Adrenal gland (tissue), 5 donors: ENCODE data around the gene CTSL.

ENCODE experiments used
- POLR2A ChIP-seq, 2 donors: fragments of 450-650 bp; IDR thresholded peaks; one replicate each; pipeline ENCODE4 v1.6.1; 2017; ENCODE audit warnings: antibody characterized with exemption in 2 of 2, mild to moderate bottlenecking in 2 of 2, moderate library complexity in 1 of 2
- TF ChIP-seq, protein P1 (sequence below), 6 experiments: fragments of 450-650 bp in 4 of 6; fragments of 200-600 bp in 2 of 6; sonication (generic) in 1 of 6; IDR thresholded peaks; 1 replicate in 5 of 6; 2 replicates in 1 of 6; pipeline versions ENCODE4 v1.5.1 to v1.8.0; 2016 to 2021; ENCODE audit warnings: antibody characterized with exemption in 6 of 6, mild to moderate bottlenecking in 2 of 6, moderate library complexity in 1 of 6
- donor health status: DM: no; HTN: no; CAD: no.

DNA sequence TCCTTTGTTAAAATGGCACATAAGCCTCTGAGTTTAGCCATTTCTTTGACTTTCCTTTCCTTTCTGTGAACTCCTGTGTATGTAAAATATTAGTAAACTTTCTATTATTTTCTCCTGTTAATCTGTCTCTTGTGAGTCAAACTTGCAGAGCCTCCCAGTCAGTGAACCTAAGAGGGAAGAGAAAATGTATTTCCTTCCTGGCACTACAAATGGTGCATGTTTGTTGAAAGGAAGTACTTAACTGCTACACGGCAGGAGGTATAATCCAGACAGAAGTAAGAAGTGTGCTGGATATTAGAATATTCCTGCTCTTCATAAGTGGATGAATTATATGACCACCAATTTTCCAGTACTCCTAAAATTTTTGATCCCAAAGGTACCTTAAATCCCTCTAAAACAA is 23.0 kb downstream of the CTSL start:
- TF ChIP-seq, protein P1, sequence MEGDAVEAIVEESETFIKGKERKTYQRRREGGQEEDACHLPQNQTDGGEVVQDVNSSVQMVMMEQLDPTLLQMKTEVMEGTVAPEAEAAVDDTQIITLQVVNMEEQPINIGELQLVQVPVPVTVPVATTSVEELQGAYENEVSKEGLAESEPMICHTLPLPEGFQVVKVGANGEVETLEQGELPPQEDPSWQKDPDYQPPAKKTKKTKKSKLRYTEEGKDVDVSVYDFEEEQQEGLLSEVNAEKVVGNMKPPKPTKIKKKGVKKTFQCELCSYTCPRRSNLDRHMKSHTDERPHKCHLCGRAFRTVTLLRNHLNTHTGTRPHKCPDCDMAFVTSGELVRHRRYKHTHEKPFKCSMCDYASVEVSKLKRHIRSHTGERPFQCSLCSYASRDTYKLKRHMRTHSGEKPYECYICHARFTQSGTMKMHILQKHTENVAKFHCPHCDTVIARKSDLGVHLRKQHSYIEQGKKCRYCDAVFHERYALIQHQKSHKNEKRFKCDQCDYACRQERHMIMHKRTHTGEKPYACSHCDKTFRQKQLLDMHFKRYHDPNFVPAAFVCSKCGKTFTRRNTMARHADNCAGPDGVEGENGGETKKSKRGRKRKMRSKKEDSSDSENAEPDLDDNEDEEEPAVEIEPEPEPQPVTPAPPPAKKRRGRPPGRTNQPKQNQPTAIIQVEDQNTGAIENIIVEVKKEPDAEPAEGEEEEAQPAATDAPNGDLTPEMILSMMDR (IDR thresholded peaks at IDR 0.05), result no peak
- TF ChIP-seq POLR2A (IDR thresholded peaks at IDR 0.05), result no peak
